A549 (cell line): Measurements from ENCODE around the gene LDLRAD3. TPM values are rescaled to one million over a fixed set of nuclear protein-coding genes. Genes with fewer than 3 reads are reported as not detected.

Experiments used
- ATAC-seq, 2 experiments: fragments of 200-7000 bp in 1 of 2; fragments of >200 bp in 1 of 2; cut with Nextera tagmentation in 1 of 2; cut with Tn5 transposase in 1 of 2; 3 replicates each; pipeline versions ENCODE4 v1.8.0 to v1.9.1; 2018 to 2020; ENCODE audit warnings: mild to moderate bottlenecking in 1 of 2, moderate library complexity in 1 of 2
- CTCF ChIA-PET: fragments of 300-600 bp; sonication (Branson Sonifier 250); formaldehyde crosslinking; extraction: SDS; loops from one replicate; lab custom pipeline; 2021; ENCODE audit warnings: antibody characterized with exemption, inconsistent platforms; lab: Yijun Ruan, JAX
- POLR2A ChIA-PET: fragments of 350-600 bp; formaldehyde crosslinking; extraction: SDS; loops from one replicate; lab custom pipeline; 2021; ENCODE audit warnings: antibody characterized with exemption, inconsistent platforms; lab: Yijun Ruan, JAX
- DNase-seq, 2 experiments: peaks; one replicate each; pipeline versions ENCODE4 v3.0.0 to v3.0.0-alpha.2; 2011 to 2016; ENCODE audit warnings: low read depth in 1 of 2, low spot score in 1 of 2
- FAIRE-seq: peaks from 2 replicates; lab custom pipeline; 2011; peaks lifted over from hg19 to GRCh38; lab: Jason Lieb, UNC
- H3K27ac ChIP-seq, 2 experiments: fragments of >200 bp; sonication (Bioruptor Twin); formaldehyde crosslinking; 3 replicates each; pipeline ENCODE4 v1.5.1; 2016 to 2017
- H3K4me1 ChIP-seq: fragments of >200 bp; sonication (Bioruptor Twin); formaldehyde crosslinking; 3 replicates; pipeline ENCODE4 v1.6.1; 2016
- H3K4me2 ChIP-seq: fragments of >200 bp; sonication (Bioruptor Twin); formaldehyde crosslinking; 3 replicates; pipeline ENCODE4 v1.6.1; 2016
- H3K4me3 ChIP-seq: fragments of >200 bp; sonication (Bioruptor Twin); formaldehyde crosslinking; 3 replicates; pipeline ENCODE4 v1.5.1; 2016
- H3K9me3 ChIP-seq: fragments of >200 bp; sonication (Bioruptor Twin); formaldehyde crosslinking; 3 replicates; pipeline ENCODE4 v1.6.1; 2016
- BHLHE40 ChIP-seq: IDR thresholded peaks from 2 replicates; pipeline ENCODE4 v1.6.1; 2012; ENCODE audit warnings: low read depth, low read length, inconsistent platforms
- CBX8 ChIP-seq: fragments of 200-600 bp; sonication (generic); IDR thresholded peaks from 2 replicates; pipeline ENCODE4 v1.6.1; 2016
- CEBPB ChIP-seq, 2 experiments: fragments of >200 bp in 1 of 2; sonication (Bioruptor Twin) in 1 of 2; formaldehyde crosslinking in 1 of 2; IDR thresholded peaks; 2 replicates each; pipeline ENCODE4 v1.6.1; 2012 to 2016
- CTCF ChIP-seq: fragments of >200 bp; sonication (Bioruptor Twin); formaldehyde crosslinking; IDR thresholded peaks from 3 replicates; pipeline ENCODE4 v1.5.1; 2016
- ESRRA ChIP-seq: fragments of 150-350 bp; IDR thresholded peaks from 2 replicates; pipeline ENCODE4 v1.6.1; 2014; ENCODE audit warnings: mild to moderate bottlenecking, low read length, borderline replicate concordance
- GATA3 ChIP-seq: IDR thresholded peaks from 2 replicates; pipeline ENCODE4 v1.6.1; 2012; ENCODE audit warnings: borderline replicate concordance
- HOXA7 ChIP-seq: fragments of 250-450 bp; sonication (Bioruptor Pico); IDR thresholded peaks from 2 replicates; pipeline ENCODE4 v1.5.0; 2020; ENCODE audit warnings: mild to moderate bottlenecking, moderate library complexity
- HOXB13 ChIP-seq: fragments of 250-450 bp; sonication (Bioruptor Pico); IDR thresholded peaks from 2 replicates; pipeline ENCODE4 v1.5.0; 2020; ENCODE audit warnings: low read depth, mild to moderate bottlenecking, moderate library complexity
- JUN ChIP-seq, 2 experiments: fragments of >200 bp; sonication (Bioruptor Twin); formaldehyde crosslinking; IDR thresholded peaks; 2 replicates in 1 of 2; 3 replicates in 1 of 2; pipeline ENCODE4 v1.6.1; 2016 to 2017
- MAZ ChIP-seq: fragments of 150-350 bp; IDR thresholded peaks from 2 replicates; pipeline ENCODE4 v1.6.1; 2014; ENCODE audit warnings: antibody characterized with exemption, low read depth, low read length, borderline replicate concordance
- NFE2L2 ChIP-seq: fragments of 150-350 bp; conservative IDR thresholded peaks from 2 replicates; pipeline ENCODE4 v1.6.1; 2014; ENCODE audit warnings: low read length
- NPAS2 ChIP-seq: fragments of 250-450 bp; sonication (Bioruptor Pico); IDR thresholded peaks from 2 replicates; pipeline ENCODE4 v1.8.0; 2022; ENCODE audit warnings: mild to moderate bottlenecking, moderate library complexity, borderline replicate concordance
- POLR2AphosphoS2 ChIP-seq: conservative IDR thresholded peaks from 2 replicates; pipeline ENCODE4 v1.6.1; 2012; ENCODE audit warnings: low read length, improper control_type of control experiment, inconsistent platforms
- RAD21 ChIP-seq, 2 experiments: fragments of >200 bp in 1 of 2; sonication (Bioruptor Twin) in 1 of 2; formaldehyde crosslinking in 1 of 2; IDR thresholded peaks in 1 of 2; conservative IDR thresholded peaks in 1 of 2; 2 replicates in 1 of 2; 3 replicates in 1 of 2; pipeline ENCODE4 v1.6.1; 2012 to 2018; ENCODE audit warnings: inconsistent platforms in 1 of 2
- RCOR1 ChIP-seq: fragments of 150-350 bp; IDR thresholded peaks from 2 replicates; pipeline ENCODE4 v1.6.1; 2014; ENCODE audit warnings: antibody characterized with exemption, low read length, low read depth
- RFX5 ChIP-seq: fragments of 450-650 bp; IDR thresholded peaks from 2 replicates; pipeline ENCODE4 v1.7.1; 2014; ENCODE audit warnings: antibody characterized with exemption, mild to moderate bottlenecking, moderate library complexity
- RNF2 ChIP-seq: fragments of 200-600 bp; sonication (generic); IDR thresholded peaks from 2 replicates; pipeline ENCODE4 v1.6.1; 2016; ENCODE audit warnings: low read depth, mild to moderate bottlenecking, antibody characterized with exemption, moderate library complexity, borderline replicate concordance
- SREBF2 ChIP-seq: fragments of 450-650 bp; IDR thresholded peaks from 2 replicates; pipeline ENCODE4 v1.6.1; 2014; ENCODE audit warnings: mild to moderate bottlenecking, moderate library complexity
- TFCP2L1 ChIP-seq: fragments of 250-450 bp; sonication (Bioruptor Pico); IDR thresholded peaks from 2 replicates; pipeline ENCODE4 v1.5.0; 2021; ENCODE audit warnings: mild to moderate bottlenecking
- WGBS: methylation state at CpG from one replicate; pipeline ENCODE4 v1.1.6; 2017; ENCODE audit errors: missing lambda C conversion rate; 5-methylcytosine and 5-hydroxymethylcytosine counted together
- polyA plus RNA-seq, 4 experiments: library from polyadenylated mRNA; depleted of rRNA in 3 of 4; stranded (reverse); fragments of >200 nt; fragmentation: RNase III in 1 of 4; extraction: RNeasy Plus Mini Kit Qiagen cat#74134 plus additional on column Dnase treatment in 1 of 4; gene quantifications; 2 replicates in 3 of 4; 3 replicates in 1 of 4; pipeline ENCODE4 v1.2.3, GENCODE V29; 2011 to 2017
- TF ChIP-seq, protein P1 (sequence below): fragments of 250-450 bp; sonication (Bioruptor Pico); IDR thresholded peaks from 2 replicates; pipeline ENCODE4 v1.5.0; 2021; ENCODE audit warnings: mild to moderate bottlenecking, moderate library complexity, borderline replicate concordance
- TF ChIP-seq, protein P2 (sequence below): IDR thresholded peaks from 2 replicates; pipeline ENCODE4 v1.6.1; 2012
- TF ChIP-seq, protein P3 (sequence below): fragments of 250-450 bp; sonication (Bioruptor Pico); IDR thresholded peaks from 2 replicates; pipeline ENCODE4 v1.5.0; 2020; ENCODE audit warnings: low read depth, mild to moderate bottlenecking, moderate library complexity
- TF ChIP-seq, protein P4 (sequence below): fragments of >200 bp; sonication (Bioruptor Twin); formaldehyde crosslinking; IDR thresholded peaks from 2 replicates; pipeline ENCODE4 v1.6.1; 2016
- TF ChIP-seq, protein P5 (sequence below): fragments of 200-600 bp; sonication (generic); IDR thresholded peaks from 2 replicates; pipeline ENCODE4 v1.6.1; 2016; ENCODE audit warnings: antibody characterized with exemption, mild to moderate bottlenecking, moderate library complexity

The LDLRAD3 gene
- polyA plus RNA-seq, 2 of the 4 experiments (the other 2 are of a cell fraction): 10.5 to 13.2 TPM

GRCh38 chr11:36149538-36150242, 205.8 kb downstream of the LDLRAD3 start (continued):
- TF ChIP-seq, protein P1, sequence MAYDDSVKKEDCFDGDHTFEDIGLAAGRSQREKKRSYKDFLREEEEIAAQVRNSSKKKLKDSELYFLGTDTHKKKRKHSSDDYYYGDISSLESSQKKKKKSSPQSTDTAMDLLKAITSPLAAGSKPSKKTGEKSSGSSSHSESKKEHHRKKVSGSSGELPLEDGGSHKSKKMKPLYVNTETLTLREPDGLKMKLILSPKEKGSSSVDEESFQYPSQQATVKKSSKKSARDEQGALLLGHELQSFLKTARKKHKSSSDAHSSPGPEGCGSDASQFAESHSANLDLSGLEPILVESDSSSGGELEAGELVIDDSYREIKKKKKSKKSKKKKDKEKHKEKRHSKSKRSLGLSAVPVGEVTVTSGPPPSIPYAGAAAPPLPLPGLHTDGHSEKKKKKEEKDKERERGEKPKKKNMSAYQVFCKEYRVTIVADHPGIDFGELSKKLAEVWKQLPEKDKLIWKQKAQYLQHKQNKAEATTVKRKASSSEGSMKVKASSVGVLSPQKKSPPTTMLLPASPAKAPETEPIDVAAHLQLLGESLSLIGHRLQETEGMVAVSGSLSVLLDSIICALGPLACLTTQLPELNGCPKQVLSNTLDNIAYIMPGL: no peak
- TF ChIP-seq ESRRA (no peak), POLR2AphosphoS2 (no peak), CEBPB (IDR thresholded peaks at IDR 0.05) (peak in 1 of 2 experiments; percentile 16; a peak in 1 of 4 replicates), GATA3 (peak; percentile 88), JUN (IDR thresholded peaks at IDR 0.05) (peak; percentile 89 to 93), CTCF (peak; percentile 74), RFX5 (no peak), RCOR1 (peak; percentile 88; the same call in 1 of the 2 replicates), SREBF2 (no peak), RAD21 (conservative IDR thresholded peaks at IDR 0.05 in 1 of 2, IDR thresholded peaks at IDR 0.05 in 1 of 2) (peak; percentile 74 to 81), NFE2L2 (peak; percentile 28; the same call in 1 of the 2 replicates), CBX8 (no peak)
- TF ChIP-seq, protein P2, sequence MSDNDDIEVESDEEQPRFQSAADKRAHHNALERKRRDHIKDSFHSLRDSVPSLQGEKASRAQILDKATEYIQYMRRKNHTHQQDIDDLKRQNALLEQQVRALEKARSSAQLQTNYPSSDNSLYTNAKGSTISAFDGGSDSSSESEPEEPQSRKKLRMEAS: peak; percentile 85

DNA sequence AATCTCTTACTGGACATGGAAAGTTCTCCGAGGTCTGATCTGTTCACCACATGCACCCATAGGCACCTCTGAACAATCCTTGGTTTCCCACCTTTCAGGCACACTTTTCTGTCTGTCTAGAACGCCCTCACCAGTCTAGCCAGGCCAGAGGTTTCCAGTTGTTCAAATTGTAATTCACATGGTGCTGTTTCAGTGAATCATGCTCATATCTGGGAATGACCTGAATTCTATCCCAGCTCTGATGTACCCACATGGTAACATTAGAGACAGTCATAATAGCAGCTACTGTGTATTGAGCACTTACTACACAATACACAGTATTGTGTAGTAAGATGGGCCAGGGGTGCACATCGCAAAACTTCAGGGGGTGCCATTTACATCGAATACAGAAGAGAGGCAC, 207.1 kb downstream of the LDLRAD3 start:
- no peak for ATAC-seq
- no peak for DNase-seq
- FAIRE-seq: no peak
- Histone ChIP-seq H3K9me3 (no peaks in the 10 kb centered on the region), H3K4me1 (peaks cover 43% of the 10 kb centered on the region), H3K4me3 (no peak overlapping the region), H3K27ac (peak overlapping the region; percentile 84 to 89; a peak in 5 of 6 replicates), H3K4me2 (no peak overlapping the region; the same call in 2 of the 3 replicates)
- no peak for TF ChIP-seq HOXA7 (CRISPR knock-in tag)
- TF ChIP-seq RNF2: no peak
- TF ChIP-seq BHLHE40: no peak
- TF ChIP-seq NPAS2 (CRISPR knock-in tag): no peak
- TF ChIP-seq GATA3: no peak
- TF ChIP-seq, protein P1: no peak
- TF ChIP-seq, protein P3, sequence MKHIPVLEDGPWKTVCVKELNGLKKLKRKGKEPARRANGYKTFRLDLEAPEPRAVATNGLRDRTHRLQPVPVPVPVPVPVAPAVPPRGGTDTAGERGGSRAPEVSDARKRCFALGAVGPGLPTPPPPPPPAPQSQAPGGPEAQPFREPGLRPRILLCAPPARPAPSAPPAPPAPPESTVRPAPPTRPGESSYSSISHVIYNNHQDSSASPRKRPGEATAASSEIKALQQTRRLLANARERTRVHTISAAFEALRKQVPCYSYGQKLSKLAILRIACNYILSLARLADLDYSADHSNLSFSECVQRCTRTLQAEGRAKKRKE (CRISPR knock-in tag): no peak
- TF ChIP-seq, protein P4, sequence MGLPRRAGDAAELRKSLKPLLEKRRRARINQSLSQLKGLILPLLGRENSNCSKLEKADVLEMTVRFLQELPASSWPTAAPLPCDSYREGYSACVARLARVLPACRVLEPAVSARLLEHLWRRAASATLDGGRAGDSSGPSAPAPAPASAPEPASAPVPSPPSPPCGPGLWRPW: no peak
- no peak for TF ChIP-seq NFE2L2
- TF ChIP-seq, protein P5, sequence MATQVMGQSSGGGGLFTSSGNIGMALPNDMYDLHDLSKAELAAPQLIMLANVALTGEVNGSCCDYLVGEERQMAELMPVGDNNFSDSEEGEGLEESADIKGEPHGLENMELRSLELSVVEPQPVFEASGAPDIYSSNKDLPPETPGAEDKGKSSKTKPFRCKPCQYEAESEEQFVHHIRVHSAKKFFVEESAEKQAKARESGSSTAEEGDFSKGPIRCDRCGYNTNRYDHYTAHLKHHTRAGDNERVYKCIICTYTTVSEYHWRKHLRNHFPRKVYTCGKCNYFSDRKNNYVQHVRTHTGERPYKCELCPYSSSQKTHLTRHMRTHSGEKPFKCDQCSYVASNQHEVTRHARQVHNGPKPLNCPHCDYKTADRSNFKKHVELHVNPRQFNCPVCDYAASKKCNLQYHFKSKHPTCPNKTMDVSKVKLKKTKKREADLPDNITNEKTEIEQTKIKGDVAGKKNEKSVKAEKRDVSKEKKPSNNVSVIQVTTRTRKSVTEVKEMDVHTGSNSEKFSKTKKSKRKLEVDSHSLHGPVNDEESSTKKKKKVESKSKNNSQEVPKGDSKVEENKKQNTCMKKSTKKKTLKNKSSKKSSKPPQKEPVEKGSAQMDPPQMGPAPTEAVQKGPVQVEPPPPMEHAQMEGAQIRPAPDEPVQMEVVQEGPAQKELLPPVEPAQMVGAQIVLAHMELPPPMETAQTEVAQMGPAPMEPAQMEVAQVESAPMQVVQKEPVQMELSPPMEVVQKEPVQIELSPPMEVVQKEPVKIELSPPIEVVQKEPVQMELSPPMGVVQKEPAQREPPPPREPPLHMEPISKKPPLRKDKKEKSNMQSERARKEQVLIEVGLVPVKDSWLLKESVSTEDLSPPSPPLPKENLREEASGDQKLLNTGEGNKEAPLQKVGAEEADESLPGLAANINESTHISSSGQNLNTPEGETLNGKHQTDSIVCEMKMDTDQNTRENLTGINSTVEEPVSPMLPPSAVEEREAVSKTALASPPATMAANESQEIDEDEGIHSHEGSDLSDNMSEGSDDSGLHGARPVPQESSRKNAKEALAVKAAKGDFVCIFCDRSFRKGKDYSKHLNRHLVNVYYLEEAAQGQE: no peak
- no peak for TF ChIP-seq HOXB13 (CRISPR knock-in tag)
- TF ChIP-seq SREBF2: no peak
- no peak for TF ChIP-seq CBX8
- no peak for TF ChIP-seq TFCP2L1
- TF ChIP-seq, protein P2: no peak
- no peak for TF ChIP-seq MAZ
- ChIA-PET POLR2A (no interaction called here), CTCF (interaction anchor here (0.9 to 4.1 kb wide), 12 partner anchors 11 to 329 kb away, joined by 3 to 18 read pairs (median 3); no protein-coding TSS in a partner anchor)
- 90% methylated on average over 4 of the region's 4 CpGs for WGBS
